Heart right ventricle (tissue), 16 donors: ENCODE measurements around the gene ACTR3. TPM values are rescaled to one million over a fixed set of nuclear protein-coding genes. Genes with fewer than 3 reads are reported as not detected.

Source experiments
- ATAC-seq, 8 donors: fragments of 200-7000 bp; cut with Tn5 transposase; one replicate each; pipeline ENCODE4 v1.9.1; 2020; ENCODE audit warnings: mild to moderate bottlenecking in 8 of 8, moderate library complexity in 8 of 8, moderate number of reproducible peaks in 1 of 8
- DNase-seq, 2 donors: peaks; one replicate each; pipeline ENCODE4 v3.0.0-alpha.2; 2020
- H3K27ac ChIP-seq, 10 donors: fragments of 200-600 bp; sonication (generic) in 2 of 10; one replicate each; pipeline versions ENCODE4 v1.5.0 to v1.8.0; 2020 to 2022; ENCODE audit warnings: mild to moderate bottlenecking in 3 of 10
- H3K27me3 ChIP-seq, 7 donors: fragments of 200-600 bp; one replicate each; pipeline ENCODE4 v1.8.0; 2021 to 2022; ENCODE audit warnings: mild to moderate bottlenecking in 2 of 7
- H3K36me3 ChIP-seq, 9 donors: fragments of 200-600 bp; sonication (generic) in 1 of 9; one replicate each; pipeline versions ENCODE4 v1.5.0 to v1.8.0; 2020 to 2022; ENCODE audit warnings: mild to moderate bottlenecking in 2 of 9
- H3K4me1 ChIP-seq, 9 donors: fragments of 200-600 bp; sonication (generic) in 1 of 9; one replicate each; pipeline versions ENCODE4 v1.5.0 to v1.8.0; 2020 to 2022; ENCODE audit warnings: mild to moderate bottlenecking in 4 of 9
- H3K4me3 ChIP-seq, 10 donors: fragments of 200-600 bp; sonication (generic) in 2 of 10; one replicate each; pipeline versions ENCODE4 v1.5.0 to v1.8.0; 2020 to 2022; ENCODE audit warnings: mild to moderate bottlenecking in 7 of 10, moderate library complexity in 2 of 10
- H3K9me3 ChIP-seq, 11 donors: fragments of 200-600 bp in 10 of 11; sonication (generic) in 2 of 11; one replicate each; pipeline versions ENCODE4 v1.5.0 to v1.8.0; 2013 to 2022; ENCODE audit warnings: mild to moderate bottlenecking in 2 of 11, control low read depth in 1 of 11, moderate library complexity in 1 of 11
- CTCF ChIP-seq, 9 donors: fragments of 200-600 bp; sonication (generic) in 2 of 9; IDR thresholded peaks; one replicate each; pipeline versions ENCODE4 v1.5.0 to v1.8.0; 2021 to 2022; ENCODE audit warnings: antibody characterized with exemption in 9 of 9, mild to moderate bottlenecking in 5 of 9, moderate library complexity in 1 of 9
- WGBS, 2 donors: extraction: QIAGEN DNeasy Blood & Tissue Kit; methylation state at CpG; one replicate each; pipeline ENCODE4 v1.1.7; 2013; ENCODE audit warnings: inconsistent platforms in 1 of 2; 5-methylcytosine and 5-hydroxymethylcytosine counted together
- intact Hi-C, 10 donors: fragments of 100-400 bp; cut with DNase I; formaldehyde crosslinking; loops; one replicate each; pipeline versions ENCODE4 v1.11.1 to v1.14.2; 2022
- polyA plus RNA-seq, 2 donors: library from polyadenylated mRNA; stranded (reverse); fragments of 200-250 nt; gene quantifications; one replicate each; pipeline ENCODE4 v1.2.3, GENCODE V29; 2013
- total RNA-seq, 10 donors: library from RNA; stranded (reverse); fragmentation: NEBNext Ultra II Directional in 3 of 10; extraction: Animal tissue kit (Norgen Biotek cat#: 25700) in 3 of 10; gene quantifications; one replicate each; pipeline versions ENCODE4 v1.2.1 to v1.2.4, GENCODE V29; 2021 to 2023
- donor health status: Arrhythmogenic right ventricular cardiomyopathy.
- donor health status: ischemic (EF 13 %, LVEDD 7.1; RV severe dilation, severe dysfunction).
- donor health status: healthy with polysubstance abuse.
- donor health status: DM: no; HTN: yes; CAD: no.
- donor health status: DM: no; HTN: no; CAD: no.
- donor health status: ischemic (EF 25% LVEDD 6.9; RV normal size, moderate dysfunction).
- donor health status: ischemic (EF 25% LVEDD 5.7; RV mildly dilated, moderate dysfunction).
- donor health status: healthy.
- donor health status: DM: yes; HTN: yes; CAD: no.
- donor health status: Ischemic cardiomyopathy.
- donor health status: ischemic (EF 35%, LVEDD 5.7; RV mildly dilated, moderate dysfunction).
- donor health status: nonischemic (EF 11% LVEDD 7.7; RV severe dilation, severe dysfunction).
- donor health status: DM: yes; HTN: yes; CAD: no.
- donor health status: PGD.
- donor health status: ischemic (EF 29% LVEDD 5.4; RV normal size, mild dysfunction).
- donor health status: nonischemic (EF 23%, LVEDD 6.1; RV moderate dilation, normal function).

The ACTR3 gene
- total and polyA plus RNA-seq, 12 donors = 12.7 to 167 (median 112) TPM

- Histone ChIP-seq H3K4me1 (peaks cover 0 to 65% (median 28%) of the 10 kb centered on the region in 9 donors), H3K9me3 (peaks cover 0 to 8% (median 0%) of the 10 kb centered on the region in 11 donors), H3K4me3 (no peak overlapping the region), H3K36me3 (peaks cover 0 to 34% (median 0%) of the 10 kb centered on the region in 9 donors), H3K27me3 (no peaks in the 10 kb centered on the region), H3K27ac (no peak overlapping the region)
- TF ChIP-seq CTCF (IDR thresholded peaks at IDR 0.05) = no peak
- WGBS, 2 donors = 84 to 89% methylated on average over 6 of the region's 6 CpGs
- no peak for DNase-seq
- no peak for ATAC-seq
- intact Hi-C loops = no loop called here
Observed at GRCh38 chr2:113910967-113911678, 21.2 kb downstream of the ACTR3 start.

GRCh38 chr2:113915082-113915819 is 25.4 kb downstream of the ACTR3 start:
- no peak for DNase-seq
- WGBS, 2 donors = 86 to 89% methylated on average over 10 of the region's 10 CpGs
- H3K27ac ChIP-seq = no peak overlapping the region
- peaks cover 0 to 76% (median 14%) of the 10 kb centered on the region in 9 donors for H3K36me3 ChIP-seq
- intact Hi-C loops = no loop called here
- H3K4me3 ChIP-seq = no peak overlapping the region
- H3K27me3 ChIP-seq = no peaks in the 10 kb centered on the region
- H3K4me1 ChIP-seq = peaks cover 0 to 37% (median 3%) of the 10 kb centered on the region in 9 donors
- TF ChIP-seq CTCF (IDR thresholded peaks at IDR 0.05) = no peak
- no peaks in the 10 kb centered on the region for H3K9me3 ChIP-seq
- no peak for ATAC-seq

GRCh38 chr2:113918229-113918628 is 28.3 kb downstream of the ACTR3 start:
- no peak for ATAC-seq

More at GRCh38 chr2:113918229-113918628, 28.3 kb downstream of the ACTR3 start:
- no peaks in the 10 kb centered on the region for H3K27me3 ChIP-seq
- no peak for TF ChIP-seq CTCF (IDR thresholded peaks at IDR 0.05)
- H3K27ac ChIP-seq = no peak overlapping the region
- intact Hi-C loops = no loop called here
- H3K4me1 ChIP-seq = peaks cover 0 to 44% (median 0%) of the 10 kb centered on the region in 9 donors
- DNase-seq = no peak
- H3K36me3 ChIP-seq = peaks cover 0 to 87% (median 14%) of the 10 kb centered on the region in 9 donors
- 88 to 94% methylated on average over 1 of the region's 1 CpG for WGBS, 2 donors
- H3K4me3 ChIP-seq = no peak overlapping the region
- no peaks in the 10 kb centered on the region for H3K9me3 ChIP-seq
